SU-DHL-6 (cell line): ENCODE measurements around the gene GRHL3.

ENCODE experiments used
- EZH2phosphoT487 ChIP-seq: fragments of 200-600 bp; sonication (generic), shearing (Covaris generic); conservative IDR thresholded peaks from 2 replicates; pipeline ENCODE4 v1.6.1; 2018; ENCODE audit warnings: mild to moderate bottlenecking, antibody characterized with exemption, low read length, moderate library complexity, mixed read lengths
- TF ChIP-seq, protein P1 (sequence below): fragments of 200-600 bp; sonication (generic); IDR thresholded peaks from one replicate; pipeline ENCODE4 v1.5.1; 2017; ENCODE audit warnings: antibody characterized with exemption, mild to moderate bottlenecking, low read length, moderate library complexity; ENCODE audit not compliant: insufficient read depth, poor library complexity, severe bottlenecking

DNA sequence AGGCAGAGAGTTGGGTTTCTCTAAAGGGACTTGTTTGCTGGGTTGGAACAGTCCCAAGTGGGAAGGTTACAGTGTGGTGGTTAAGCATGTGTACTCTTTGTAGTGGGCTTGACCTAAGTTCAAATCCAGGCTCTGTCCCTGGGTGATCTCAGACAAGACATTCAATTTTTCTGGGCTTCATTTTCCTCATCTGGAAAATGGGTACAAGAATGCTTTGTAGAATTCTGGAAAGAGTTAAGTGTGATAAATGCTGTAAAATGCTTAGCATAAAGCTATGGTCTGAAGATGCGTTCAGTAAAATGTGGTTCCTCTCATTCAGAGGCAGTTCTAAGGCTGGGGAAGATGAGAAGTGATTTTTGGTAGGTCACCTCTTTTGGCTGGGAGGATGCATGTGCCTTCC is 805 bp downstream of the GRHL3 start:
- TF ChIP-seq, protein P1, sequence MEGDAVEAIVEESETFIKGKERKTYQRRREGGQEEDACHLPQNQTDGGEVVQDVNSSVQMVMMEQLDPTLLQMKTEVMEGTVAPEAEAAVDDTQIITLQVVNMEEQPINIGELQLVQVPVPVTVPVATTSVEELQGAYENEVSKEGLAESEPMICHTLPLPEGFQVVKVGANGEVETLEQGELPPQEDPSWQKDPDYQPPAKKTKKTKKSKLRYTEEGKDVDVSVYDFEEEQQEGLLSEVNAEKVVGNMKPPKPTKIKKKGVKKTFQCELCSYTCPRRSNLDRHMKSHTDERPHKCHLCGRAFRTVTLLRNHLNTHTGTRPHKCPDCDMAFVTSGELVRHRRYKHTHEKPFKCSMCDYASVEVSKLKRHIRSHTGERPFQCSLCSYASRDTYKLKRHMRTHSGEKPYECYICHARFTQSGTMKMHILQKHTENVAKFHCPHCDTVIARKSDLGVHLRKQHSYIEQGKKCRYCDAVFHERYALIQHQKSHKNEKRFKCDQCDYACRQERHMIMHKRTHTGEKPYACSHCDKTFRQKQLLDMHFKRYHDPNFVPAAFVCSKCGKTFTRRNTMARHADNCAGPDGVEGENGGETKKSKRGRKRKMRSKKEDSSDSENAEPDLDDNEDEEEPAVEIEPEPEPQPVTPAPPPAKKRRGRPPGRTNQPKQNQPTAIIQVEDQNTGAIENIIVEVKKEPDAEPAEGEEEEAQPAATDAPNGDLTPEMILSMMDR: no peak
- no peak for TF ChIP-seq EZH2phosphoT487
